GM23338 (cell line): ENCODE results near the gene TMEM218. TPM values are rescaled to one million over a fixed set of nuclear protein-coding genes. Genes with fewer than 3 reads are reported as not detected.

Experiments
- ATAC-seq: fragments of 200-7000 bp; cut with Tn5 transposase; 3 replicates; pipeline ENCODE4 v1.9.1; 2020
- DNase-seq: peaks from one replicate; pipeline ENCODE4 v3.0.0-alpha.2; 2015; ENCODE audit warnings: low spot score
- H2AFZ ChIP-seq: fragments of 200-600 bp; sonication (generic); 2 replicates; pipeline ENCODE4 v1.8.0; 2016; ENCODE audit warnings: antibody characterized with exemption, mild to moderate bottlenecking, moderate library complexity
- H3F3A ChIP-seq: fragments of 200-600 bp; sonication (generic); replicated peaks from 2 replicates; pipeline ENCODE4 v1.8.0; 2017; ENCODE audit warnings: antibody characterized with exemption, mixed run types, low read depth
- H3K27ac ChIP-seq: fragments of 200-600 bp; sonication (generic); 2 replicates; pipeline ENCODE4 v1.6.1; 2016; ENCODE audit warnings: low read depth
- H3K27me3 ChIP-seq: fragments of 200-600 bp; sonication (generic); 2 replicates; pipeline ENCODE4 v1.8.0; 2016; ENCODE audit warnings: mild to moderate bottlenecking, mixed run types, moderate library complexity; ENCODE audit not compliant: insufficient read depth
- H3K36me3 ChIP-seq: fragments of 200-600 bp; sonication (generic); 2 replicates; pipeline ENCODE4 v1.8.0; 2016; ENCODE audit warnings: mild to moderate bottlenecking; ENCODE audit not compliant: insufficient read depth
- H3K4me1 ChIP-seq: fragments of 200-600 bp; sonication (generic); 2 replicates; pipeline ENCODE4 v1.8.0; 2016; ENCODE audit warnings: mild to moderate bottlenecking, moderate library complexity; ENCODE audit not compliant: insufficient read depth
- H3K4me2 ChIP-seq: fragments of 200-600 bp; sonication (generic); 2 replicates; pipeline ENCODE4 v1.7.1; 2017; ENCODE audit warnings: mixed run types
- H3K4me3 ChIP-seq: fragments of 200-600 bp; sonication (generic); 2 replicates; pipeline ENCODE4 v1.6.1; 2016; ENCODE audit warnings: mixed run types
- H3K79me2 ChIP-seq: fragments of 200-600 bp; sonication (generic); replicated peaks from 2 replicates; pipeline ENCODE4 v1.8.0; 2017; ENCODE audit warnings: mild to moderate bottlenecking; ENCODE audit not compliant: insufficient read depth
- H3K9me2 ChIP-seq: fragments of 200-600 bp; sonication (generic); 2 replicates; pipeline ENCODE4 v1.8.0; 2017; ENCODE audit not compliant: insufficient read depth
- H4K20me1 ChIP-seq: fragments of 200-600 bp; sonication (generic); replicated peaks from 2 replicates; pipeline ENCODE4 v1.8.0; 2017; ENCODE audit warnings: mild to moderate bottlenecking; ENCODE audit not compliant: insufficient read depth
- H3K27ac Mint-ChIP-seq: 2 replicates; pipeline ENCODE4 v1.8.0; 2020; ENCODE audit warnings: inconsistent platforms, mild to moderate bottlenecking, moderate library complexity, mixed read lengths
- H3K27me3 Mint-ChIP-seq: 3 replicates; pipeline ENCODE4 v1.8.0; 2022; ENCODE audit warnings: low read depth, mild to moderate bottlenecking, moderate library complexity, mixed read lengths, inconsistent platforms; ENCODE audit not compliant: insufficient read depth, poor library complexity
- H3K36me3 Mint-ChIP-seq: 3 replicates; pipeline ENCODE4 v1.8.0; 2021; ENCODE audit warnings: low read depth, mild to moderate bottlenecking, inconsistent platforms, moderate library complexity, mixed read lengths
- H3K4me1 Mint-ChIP-seq: 3 replicates; pipeline ENCODE4 v1.8.0; 2020; ENCODE audit warnings: mild to moderate bottlenecking, inconsistent platforms, mixed read lengths
- H3K4me3 Mint-ChIP-seq: 3 replicates; pipeline ENCODE4 v1.8.0; 2021; ENCODE audit warnings: moderate library complexity, mild to moderate bottlenecking, inconsistent platforms, mixed read lengths
- H3K9me3 Mint-ChIP-seq: 3 replicates; pipeline ENCODE4 v1.8.0; 2020; ENCODE audit warnings: moderate library complexity, mild to moderate bottlenecking, inconsistent platforms, mixed read lengths
- CREB1 ChIP-seq: fragments of 250-450 bp; sonication (Bioruptor Pico); IDR thresholded peaks from 2 replicates; pipeline ENCODE4 v1.5.0; 2020; ENCODE audit warnings: low read depth, mild to moderate bottlenecking, moderate library complexity
- EZH2 ChIP-seq: fragments of 200-600 bp; sonication (generic); IDR thresholded peaks from one replicate; pipeline ENCODE4 v1.8.0; 2017; ENCODE audit warnings: antibody characterized with exemption, mild to moderate bottlenecking, low read depth; ENCODE audit not compliant: unreplicated experiment
- EZH2phosphoT487 ChIP-seq: fragments of 200-600 bp; sonication (generic); IDR thresholded peaks from one replicate; pipeline ENCODE4 v1.8.1; 2018; ENCODE audit warnings: antibody characterized with exemption; ENCODE audit not compliant: unreplicated experiment
- JUNB ChIP-seq: IDR thresholded peaks from one replicate; pipeline ENCODE4 v1.6.1; 2016; ENCODE audit warnings: antibody characterized with exemption; ENCODE audit not compliant: unreplicated experiment
- NANOG ChIP-seq: IDR thresholded peaks from 2 replicates; pipeline ENCODE4 v1.6.1; 2016; ENCODE audit warnings: antibody characterized with exemption, borderline replicate concordance
- POLR2AphosphoS5 ChIP-seq: IDR thresholded peaks from 2 replicates; pipeline ENCODE4 v1.6.1; 2016; ENCODE audit warnings: antibody characterized with exemption, low read depth
- STAT1 ChIP-seq: IDR thresholded peaks from one replicate; pipeline ENCODE4 v1.6.1; 2016; ENCODE audit warnings: antibody characterized with exemption; ENCODE audit not compliant: unreplicated experiment
- ZNF114 ChIP-seq: fragments of 250-450 bp; sonication (Bioruptor Pico); IDR thresholded peaks from 2 replicates; pipeline ENCODE4 v1.5.0; 2020; ENCODE audit warnings: mild to moderate bottlenecking, moderate library complexity
- ZNF331 ChIP-seq: fragments of 250-450 bp; sonication (Bioruptor Pico); IDR thresholded peaks from 2 replicates; pipeline ENCODE4 v1.5.0; 2020; ENCODE audit warnings: low read depth, mild to moderate bottlenecking, moderate library complexity
- polyA plus RNA-seq: library from polyadenylated mRNA; unstranded; fragments of >200 nt; fragmentation: Nextera tagmentation; extraction: Ambion mirVana; gene quantifications from 2 replicates; pipeline ENCODE4 v1.2.1, GENCODE V29; 2016
- total RNA-seq: library from RNA; depleted of rRNA; stranded (reverse); fragments of >200 nt; shearing (Covaris generic); gene quantifications from 2 replicates; pipeline ENCODE4 v1.2.3, GENCODE V29; 2014
- TF ChIP-seq, protein P1 (sequence below): IDR thresholded peaks from one replicate; pipeline ENCODE4 v1.6.1; 2018; ENCODE audit warnings: antibody characterized with exemption; ENCODE audit not compliant: unreplicated experiment
- TF ChIP-seq, protein P2 (sequence below), 2 experiments: fragments of 200-600 bp in 1 of 2; sonication (generic) in 1 of 2; conservative IDR thresholded peaks; 2 replicates each; pipeline versions ENCODE4 v1.5.1 to v1.6.1; 2016 to 2017; ENCODE audit warnings: antibody characterized with exemption in 2 of 2, low read depth in 2 of 2, mild to moderate bottlenecking in 2 of 2, moderate library complexity in 1 of 2
- TF ChIP-seq, protein P3 (sequence below): fragments of 250-450 bp; sonication (Bioruptor Pico); IDR thresholded peaks from 2 replicates; pipeline ENCODE4 v1.5.0; 2020; ENCODE audit warnings: mild to moderate bottlenecking, moderate library complexity

TMEM218 gene
- total and polyA plus RNA-seq, 2 experiments from 2014 or later = 23.7 to 24.2 TPM

DNA sequence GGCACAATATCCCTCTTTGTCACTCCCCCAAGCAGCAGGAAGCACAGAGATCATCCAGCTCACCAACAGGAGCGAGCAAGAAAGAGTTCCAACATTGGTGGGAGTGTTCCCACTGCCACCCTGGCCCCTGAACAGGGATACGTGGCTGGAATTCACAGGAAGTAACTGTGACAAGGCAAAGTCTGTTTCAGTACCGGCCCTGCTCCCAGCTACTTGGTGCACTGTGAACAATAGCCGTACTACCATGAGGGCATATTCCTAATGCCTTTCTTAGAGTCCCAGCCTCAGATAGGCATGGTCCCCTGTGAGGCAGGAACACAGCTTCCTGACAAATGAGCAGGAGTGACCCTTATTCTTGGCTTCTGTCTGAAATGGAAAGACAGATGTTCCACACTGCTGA is 50.1 kb downstream of the TMEM218 start:
- no peaks in the 10 kb centered on the region for H3K9me3 Mint-ChIP-seq
- no peak overlapping the region for H2AFZ ChIP-seq
- H3K4me2 ChIP-seq = no peak overlapping the region
- no peak for TF ChIP-seq NANOG
- no peak overlapping the region for H3K27ac Mint-ChIP-seq
- H3K27me3 ChIP-seq = peaks cover 61% of the 10 kb centered on the region
- H3K36me3 Mint-ChIP-seq = no peaks in the 10 kb centered on the region
- H3K9me2 ChIP-seq = no peaks in the 10 kb centered on the region
- H3K4me1 ChIP-seq = peaks cover 6% of the 10 kb centered on the region; the same call in 1 of the 2 replicates
- H3F3A ChIP-seq = no peaks in the 10 kb centered on the region
- H3K4me3 ChIP-seq = no peak overlapping the region
- no peaks in the 10 kb centered on the region for H4K20me1 ChIP-seq
- peaks cover 9% of the 10 kb centered on the region; the same call in 1 of the 3 replicates for H3K4me1 Mint-ChIP-seq
- no peak for DNase-seq
- peaks cover 31% of the 10 kb centered on the region for H3K27me3 Mint-ChIP-seq
- H3K4me3 Mint-ChIP-seq = no peak overlapping the region
- no peak for ATAC-seq
- H3K27ac ChIP-seq = no peak overlapping the region
- H3K36me3 ChIP-seq = no peaks in the 10 kb centered on the region
- no peaks in the 10 kb centered on the region for H3K79me2 ChIP-seq

DNA sequence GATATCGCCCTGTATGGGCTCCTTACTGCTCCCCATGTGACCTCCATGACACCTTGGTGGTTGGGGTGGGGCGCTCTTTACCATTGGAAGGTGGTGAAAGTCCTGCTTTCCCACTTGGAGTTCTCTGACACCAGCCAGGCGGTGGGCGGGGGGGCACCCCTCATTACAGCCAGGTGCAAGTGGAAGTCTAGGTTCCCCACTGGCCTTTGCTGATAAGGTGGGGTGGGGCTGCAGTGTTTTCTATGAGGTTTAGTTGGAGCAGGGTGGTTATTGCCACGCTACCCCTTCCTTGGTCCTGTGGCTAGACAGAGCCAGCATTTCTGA is 53.8 kb downstream of the TMEM218 start:
- no peaks in the 10 kb centered on the region for H3F3A ChIP-seq

More for the DNA sequence above, 53.8 kb downstream of the TMEM218 start:
- no peak for DNase-seq
- no peak overlapping the region for H3K4me3 ChIP-seq
- Mint-ChIP-seq H3K36me3 (no peaks in the 10 kb centered on the region), H3K9me3 (no peaks in the 10 kb centered on the region), H3K27me3 (peaks cover 15% of the 10 kb centered on the region), H3K27ac (no peak overlapping the region), H3K4me3 (no peak overlapping the region), H3K4me1 (0 out of 3 replicates have a peak, but pooled peaks cover 2% of the 10 kb centered on the region)
- TF ChIP-seq STAT1 (no peak), EZH2phosphoT487 (no peak), JUNB (no peak), CREB1 (no peak), EZH2 (no peak), ZNF331 (CRISPR knock-in tag) (no peak), POLR2AphosphoS5 (no peak), ZNF114 (CRISPR knock-in tag) (no peak), NANOG (no peak)
- TF ChIP-seq, protein P1, sequence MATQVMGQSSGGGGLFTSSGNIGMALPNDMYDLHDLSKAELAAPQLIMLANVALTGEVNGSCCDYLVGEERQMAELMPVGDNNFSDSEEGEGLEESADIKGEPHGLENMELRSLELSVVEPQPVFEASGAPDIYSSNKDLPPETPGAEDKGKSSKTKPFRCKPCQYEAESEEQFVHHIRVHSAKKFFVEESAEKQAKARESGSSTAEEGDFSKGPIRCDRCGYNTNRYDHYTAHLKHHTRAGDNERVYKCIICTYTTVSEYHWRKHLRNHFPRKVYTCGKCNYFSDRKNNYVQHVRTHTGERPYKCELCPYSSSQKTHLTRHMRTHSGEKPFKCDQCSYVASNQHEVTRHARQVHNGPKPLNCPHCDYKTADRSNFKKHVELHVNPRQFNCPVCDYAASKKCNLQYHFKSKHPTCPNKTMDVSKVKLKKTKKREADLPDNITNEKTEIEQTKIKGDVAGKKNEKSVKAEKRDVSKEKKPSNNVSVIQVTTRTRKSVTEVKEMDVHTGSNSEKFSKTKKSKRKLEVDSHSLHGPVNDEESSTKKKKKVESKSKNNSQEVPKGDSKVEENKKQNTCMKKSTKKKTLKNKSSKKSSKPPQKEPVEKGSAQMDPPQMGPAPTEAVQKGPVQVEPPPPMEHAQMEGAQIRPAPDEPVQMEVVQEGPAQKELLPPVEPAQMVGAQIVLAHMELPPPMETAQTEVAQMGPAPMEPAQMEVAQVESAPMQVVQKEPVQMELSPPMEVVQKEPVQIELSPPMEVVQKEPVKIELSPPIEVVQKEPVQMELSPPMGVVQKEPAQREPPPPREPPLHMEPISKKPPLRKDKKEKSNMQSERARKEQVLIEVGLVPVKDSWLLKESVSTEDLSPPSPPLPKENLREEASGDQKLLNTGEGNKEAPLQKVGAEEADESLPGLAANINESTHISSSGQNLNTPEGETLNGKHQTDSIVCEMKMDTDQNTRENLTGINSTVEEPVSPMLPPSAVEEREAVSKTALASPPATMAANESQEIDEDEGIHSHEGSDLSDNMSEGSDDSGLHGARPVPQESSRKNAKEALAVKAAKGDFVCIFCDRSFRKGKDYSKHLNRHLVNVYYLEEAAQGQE = no peak
- TF ChIP-seq, protein P2, sequence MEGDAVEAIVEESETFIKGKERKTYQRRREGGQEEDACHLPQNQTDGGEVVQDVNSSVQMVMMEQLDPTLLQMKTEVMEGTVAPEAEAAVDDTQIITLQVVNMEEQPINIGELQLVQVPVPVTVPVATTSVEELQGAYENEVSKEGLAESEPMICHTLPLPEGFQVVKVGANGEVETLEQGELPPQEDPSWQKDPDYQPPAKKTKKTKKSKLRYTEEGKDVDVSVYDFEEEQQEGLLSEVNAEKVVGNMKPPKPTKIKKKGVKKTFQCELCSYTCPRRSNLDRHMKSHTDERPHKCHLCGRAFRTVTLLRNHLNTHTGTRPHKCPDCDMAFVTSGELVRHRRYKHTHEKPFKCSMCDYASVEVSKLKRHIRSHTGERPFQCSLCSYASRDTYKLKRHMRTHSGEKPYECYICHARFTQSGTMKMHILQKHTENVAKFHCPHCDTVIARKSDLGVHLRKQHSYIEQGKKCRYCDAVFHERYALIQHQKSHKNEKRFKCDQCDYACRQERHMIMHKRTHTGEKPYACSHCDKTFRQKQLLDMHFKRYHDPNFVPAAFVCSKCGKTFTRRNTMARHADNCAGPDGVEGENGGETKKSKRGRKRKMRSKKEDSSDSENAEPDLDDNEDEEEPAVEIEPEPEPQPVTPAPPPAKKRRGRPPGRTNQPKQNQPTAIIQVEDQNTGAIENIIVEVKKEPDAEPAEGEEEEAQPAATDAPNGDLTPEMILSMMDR (conservative IDR thresholded peaks at IDR 0.05; ENCODE audit: low read depth in 2 of 2) = no peak
- TF ChIP-seq, protein P3, sequence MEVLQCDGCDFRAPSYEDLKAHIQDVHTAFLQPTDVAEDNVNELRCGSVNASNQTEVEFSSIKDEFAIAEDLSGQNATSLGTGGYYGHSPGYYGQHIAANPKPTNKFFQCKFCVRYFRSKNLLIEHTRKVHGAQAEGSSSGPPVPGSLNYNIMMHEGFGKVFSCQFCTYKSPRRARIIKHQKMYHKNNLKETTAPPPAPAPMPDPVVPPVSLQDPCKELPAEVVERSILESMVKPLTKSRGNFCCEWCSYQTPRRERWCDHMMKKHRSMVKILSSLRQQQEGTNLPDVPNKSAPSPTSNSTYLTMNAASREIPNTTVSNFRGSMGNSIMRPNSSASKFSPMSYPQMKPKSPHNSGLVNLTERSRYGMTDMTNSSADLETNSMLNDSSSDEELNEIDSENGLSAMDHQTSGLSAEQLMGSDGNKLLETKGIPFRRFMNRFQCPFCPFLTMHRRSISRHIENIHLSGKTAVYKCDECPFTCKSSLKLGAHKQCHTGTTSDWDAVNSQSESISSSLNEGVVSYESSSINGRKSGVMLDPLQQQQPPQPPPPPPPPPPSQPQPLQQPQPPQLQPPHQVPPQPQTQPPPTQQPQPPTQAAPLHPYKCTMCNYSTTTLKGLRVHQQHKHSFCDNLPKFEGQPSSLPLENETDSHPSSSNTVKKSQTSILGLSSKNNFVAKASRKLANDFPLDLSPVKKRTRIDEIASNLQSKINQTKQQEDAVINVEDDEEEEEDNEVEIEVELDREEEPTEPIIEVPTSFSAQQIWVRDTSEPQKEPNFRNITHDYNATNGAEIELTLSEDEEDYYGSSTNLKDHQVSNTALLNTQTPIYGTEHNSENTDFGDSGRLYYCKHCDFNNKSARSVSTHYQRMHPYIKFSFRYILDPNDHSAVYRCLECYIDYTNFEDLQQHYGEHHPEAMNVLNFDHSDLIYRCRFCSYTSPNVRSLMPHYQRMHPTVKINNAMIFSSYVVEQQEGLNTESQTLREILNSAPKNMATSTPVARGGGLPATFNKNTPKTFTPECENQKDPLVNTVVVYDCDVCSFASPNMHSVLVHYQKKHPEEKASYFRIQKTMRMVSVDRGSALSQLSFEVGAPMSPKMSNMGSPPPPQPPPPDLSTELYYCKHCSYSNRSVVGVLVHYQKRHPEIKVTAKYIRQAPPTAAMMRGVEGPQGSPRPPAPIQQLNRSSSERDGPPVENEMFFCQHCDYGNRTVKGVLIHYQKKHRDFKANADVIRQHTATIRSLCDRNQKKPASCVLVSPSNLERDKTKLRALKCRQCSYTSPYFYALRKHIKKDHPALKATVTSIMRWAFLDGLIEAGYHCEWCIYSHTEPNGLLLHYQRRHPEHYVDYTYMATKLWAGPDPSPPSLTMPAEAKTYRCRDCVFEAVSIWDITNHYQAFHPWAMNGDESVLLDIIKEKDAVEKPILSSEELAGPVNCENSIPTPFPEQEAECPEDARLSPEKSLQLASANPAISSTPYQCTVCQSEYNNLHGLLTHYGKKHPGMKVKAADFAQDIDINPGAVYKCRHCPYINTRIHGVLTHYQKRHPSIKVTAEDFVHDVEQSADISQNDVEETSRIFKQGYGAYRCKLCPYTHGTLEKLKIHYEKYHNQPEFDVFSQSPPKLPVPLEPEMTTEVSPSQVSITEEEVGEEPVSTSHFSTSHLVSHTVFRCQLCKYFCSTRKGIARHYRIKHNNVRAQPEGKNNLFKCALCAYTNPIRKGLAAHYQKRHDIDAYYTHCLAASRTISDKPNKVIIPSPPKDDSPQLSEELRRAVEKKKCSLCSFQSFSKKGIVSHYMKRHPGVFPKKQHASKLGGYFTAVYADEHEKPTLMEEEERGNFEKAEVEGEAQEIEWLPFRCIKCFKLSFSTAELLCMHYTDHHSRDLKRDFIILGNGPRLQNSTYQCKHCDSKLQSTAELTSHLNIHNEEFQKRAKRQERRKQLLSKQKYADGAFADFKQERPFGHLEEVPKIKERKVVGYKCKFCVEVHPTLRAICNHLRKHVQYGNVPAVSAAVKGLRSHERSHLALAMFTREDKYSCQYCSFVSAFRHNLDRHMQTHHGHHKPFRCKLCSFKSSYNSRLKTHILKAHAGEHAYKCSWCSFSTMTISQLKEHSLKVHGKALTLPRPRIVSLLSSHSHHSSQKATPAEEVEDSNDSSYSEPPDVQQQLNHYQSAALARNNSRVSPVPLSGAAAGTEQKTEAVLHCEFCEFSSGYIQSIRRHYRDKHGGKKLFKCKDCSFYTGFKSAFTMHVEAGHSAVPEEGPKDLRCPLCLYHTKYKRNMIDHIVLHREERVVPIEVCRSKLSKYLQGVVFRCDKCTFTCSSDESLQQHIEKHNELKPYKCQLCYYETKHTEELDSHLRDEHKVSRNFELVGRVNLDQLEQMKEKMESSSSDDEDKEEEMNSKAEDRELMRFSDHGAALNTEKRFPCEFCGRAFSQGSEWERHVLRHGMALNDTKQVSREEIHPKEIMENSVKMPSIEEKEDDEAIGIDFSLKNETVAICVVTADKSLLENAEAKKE = no peak
- H3K4me2 ChIP-seq = no peak overlapping the region
- H3K4me1 ChIP-seq = no peaks in the 10 kb centered on the region
- H4K20me1 ChIP-seq = no peaks in the 10 kb centered on the region
- no peak overlapping the region for H3K27ac ChIP-seq
- no peak for ATAC-seq
- no peaks in the 10 kb centered on the region for H3K79me2 ChIP-seq
- peaks cover 26% of the 10 kb centered on the region for H3K27me3 ChIP-seq
- H2AFZ ChIP-seq = no peak overlapping the region
- H3K9me2 ChIP-seq = no peaks in the 10 kb centered on the region
- no peaks in the 10 kb centered on the region for H3K36me3 ChIP-seq
